ENCODE results near the gene CADM2.

Gene CADM2

DNA sequence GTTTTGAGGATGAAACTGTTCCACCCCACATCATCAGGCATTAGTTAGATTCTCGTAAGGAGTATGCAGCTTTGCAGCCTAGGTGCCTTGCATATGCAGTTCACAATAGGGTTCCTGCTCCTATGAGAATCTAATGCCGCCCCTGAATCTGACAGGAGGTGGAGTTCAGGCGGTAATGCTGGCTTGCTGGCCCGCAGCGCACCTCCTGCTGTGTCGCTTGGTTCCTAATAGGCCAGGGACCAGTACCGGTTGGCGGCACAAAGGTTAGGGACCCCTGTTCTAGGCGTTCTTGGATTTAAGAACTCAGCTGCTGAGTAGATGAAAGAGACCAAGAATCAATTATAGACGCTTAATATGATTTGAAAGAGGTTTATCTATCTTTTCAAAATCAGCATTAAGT is 595.4 kb downstream of the CADM2 start:
- no peak for TF ChIP-seq ZFX (IDR thresholded peaks at IDR 0.05)
- TF ChIP-seq, protein P1, sequence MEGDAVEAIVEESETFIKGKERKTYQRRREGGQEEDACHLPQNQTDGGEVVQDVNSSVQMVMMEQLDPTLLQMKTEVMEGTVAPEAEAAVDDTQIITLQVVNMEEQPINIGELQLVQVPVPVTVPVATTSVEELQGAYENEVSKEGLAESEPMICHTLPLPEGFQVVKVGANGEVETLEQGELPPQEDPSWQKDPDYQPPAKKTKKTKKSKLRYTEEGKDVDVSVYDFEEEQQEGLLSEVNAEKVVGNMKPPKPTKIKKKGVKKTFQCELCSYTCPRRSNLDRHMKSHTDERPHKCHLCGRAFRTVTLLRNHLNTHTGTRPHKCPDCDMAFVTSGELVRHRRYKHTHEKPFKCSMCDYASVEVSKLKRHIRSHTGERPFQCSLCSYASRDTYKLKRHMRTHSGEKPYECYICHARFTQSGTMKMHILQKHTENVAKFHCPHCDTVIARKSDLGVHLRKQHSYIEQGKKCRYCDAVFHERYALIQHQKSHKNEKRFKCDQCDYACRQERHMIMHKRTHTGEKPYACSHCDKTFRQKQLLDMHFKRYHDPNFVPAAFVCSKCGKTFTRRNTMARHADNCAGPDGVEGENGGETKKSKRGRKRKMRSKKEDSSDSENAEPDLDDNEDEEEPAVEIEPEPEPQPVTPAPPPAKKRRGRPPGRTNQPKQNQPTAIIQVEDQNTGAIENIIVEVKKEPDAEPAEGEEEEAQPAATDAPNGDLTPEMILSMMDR (conservative IDR thresholded peaks at IDR 0.05), result no peak
- H3K27ac ChIP-seq, result no peak overlapping the region

DNA sequence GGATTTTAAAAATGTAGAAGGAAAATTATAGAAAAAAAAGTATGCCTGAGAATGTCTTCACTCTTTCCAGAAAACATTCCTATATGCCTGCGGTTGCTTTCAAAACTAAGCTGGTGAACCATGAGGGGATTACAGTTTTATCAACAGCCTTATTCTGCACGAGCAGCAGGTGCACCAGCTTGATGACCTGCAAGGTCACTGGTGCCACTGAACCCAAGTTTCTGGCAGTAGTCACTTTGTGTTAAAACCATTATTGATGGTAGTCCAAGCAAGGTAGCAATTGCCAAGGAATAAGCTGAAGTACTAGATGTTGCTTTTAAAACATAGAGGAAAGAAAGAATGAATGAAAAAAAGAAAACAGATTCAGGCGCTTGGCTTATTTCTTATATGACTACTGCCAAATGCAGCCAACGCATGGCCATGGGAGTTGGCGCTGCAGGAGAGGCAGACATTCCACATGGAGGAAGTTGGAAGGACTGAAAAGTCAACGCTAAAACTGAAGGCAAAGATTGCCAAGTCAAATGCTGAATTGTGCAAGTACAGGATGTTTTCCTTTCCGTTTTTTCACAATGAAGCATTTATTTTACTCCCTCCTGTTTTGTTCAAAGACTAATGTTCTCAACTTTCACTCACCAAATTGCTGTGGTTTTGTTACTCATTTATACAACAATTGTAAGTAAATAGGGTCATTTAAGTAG is 601.4 kb downstream of the CADM2 start:
- TF ChIP-seq, protein P1 (conservative IDR thresholded peaks at IDR 0.05), result no peak
- TF ChIP-seq ZFX (IDR thresholded peaks at IDR 0.05), result no peak
- H3K27ac ChIP-seq, result no peak overlapping the region

DNA sequence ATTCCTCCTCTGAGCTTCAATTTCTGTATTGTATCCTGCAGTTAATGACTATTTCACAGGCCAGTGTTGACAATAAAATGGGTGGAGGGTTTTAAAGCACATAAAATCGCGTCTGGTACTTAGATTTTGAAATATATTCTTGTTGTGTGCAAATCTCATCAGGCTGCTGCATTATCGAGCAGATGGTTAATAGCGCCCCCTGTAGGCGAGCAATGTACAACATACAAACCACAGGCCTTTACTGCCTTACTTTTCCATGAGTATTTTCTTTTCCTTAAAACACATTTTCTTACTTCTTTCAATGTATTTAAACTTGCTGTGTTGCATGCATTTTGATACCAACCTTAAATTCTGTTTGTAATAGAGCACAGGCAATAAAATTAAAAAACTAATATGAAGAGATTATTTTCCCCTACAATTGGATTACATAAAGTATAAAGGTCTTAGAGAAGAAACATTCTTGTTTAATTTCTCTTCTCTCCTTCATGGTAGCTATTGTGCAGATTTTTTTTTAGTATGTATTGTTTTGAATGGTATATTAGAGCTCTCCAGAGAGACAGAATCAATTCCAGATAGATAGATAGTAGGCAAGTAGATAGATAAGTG is 608.4 kb downstream of the CADM2 start:
- H3K27ac ChIP-seq, result no peak overlapping the region
- TF ChIP-seq, protein P1 (conservative IDR thresholded peaks at IDR 0.05), result peak; percentile 87
- TF ChIP-seq ZFX (IDR thresholded peaks at IDR 0.05), result no peak

DNA sequence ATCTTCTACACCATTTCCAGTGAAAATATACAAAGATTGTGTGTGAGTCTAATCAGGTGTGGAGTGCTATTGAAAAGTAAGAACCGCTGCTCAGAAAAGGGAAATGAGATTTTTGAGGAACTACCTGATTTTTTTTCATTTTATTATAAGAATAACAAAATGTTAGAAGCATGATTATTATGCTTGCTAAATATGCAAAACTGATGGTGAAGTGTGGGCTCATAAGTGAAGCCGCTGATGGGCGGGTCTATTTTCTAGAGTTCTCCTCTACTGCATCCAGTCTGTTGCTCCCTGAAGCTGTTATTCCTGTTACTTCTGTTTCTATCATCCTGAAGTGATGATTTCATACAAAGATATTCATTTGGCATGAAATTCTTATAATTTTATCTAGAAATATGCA is 612.0 kb downstream of the CADM2 start:
- no peak overlapping the region for H3K27ac ChIP-seq
- TF ChIP-seq ZFX (IDR thresholded peaks at IDR 0.05), result no peak
- TF ChIP-seq, protein P1 (conservative IDR thresholded peaks at IDR 0.05), result no peak

DNA sequence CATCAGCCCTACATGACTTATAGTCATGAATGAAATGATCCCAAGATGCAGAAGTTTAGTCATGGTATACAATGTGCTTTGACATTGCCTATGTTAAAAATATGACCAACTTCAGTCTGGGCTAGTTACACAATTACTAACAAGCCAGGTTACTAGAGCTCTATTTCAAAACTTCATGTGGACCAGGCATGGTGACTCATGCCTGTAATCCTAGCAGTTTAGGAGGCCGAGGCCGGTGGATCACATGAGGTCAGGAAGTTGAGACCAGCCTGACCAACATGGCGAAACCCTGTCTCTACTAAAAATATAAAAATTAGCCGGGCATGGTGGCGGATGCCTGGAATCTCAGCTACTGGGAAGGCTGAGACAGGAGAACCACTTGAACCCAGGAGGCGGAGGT is 613.0 kb downstream of the CADM2 start:
- TF ChIP-seq, protein P1 (conservative IDR thresholded peaks at IDR 0.05), result no peak
- TF ChIP-seq ZFX (IDR thresholded peaks at IDR 0.05), result no peak
- no peak overlapping the region for H3K27ac ChIP-seq

DNA sequence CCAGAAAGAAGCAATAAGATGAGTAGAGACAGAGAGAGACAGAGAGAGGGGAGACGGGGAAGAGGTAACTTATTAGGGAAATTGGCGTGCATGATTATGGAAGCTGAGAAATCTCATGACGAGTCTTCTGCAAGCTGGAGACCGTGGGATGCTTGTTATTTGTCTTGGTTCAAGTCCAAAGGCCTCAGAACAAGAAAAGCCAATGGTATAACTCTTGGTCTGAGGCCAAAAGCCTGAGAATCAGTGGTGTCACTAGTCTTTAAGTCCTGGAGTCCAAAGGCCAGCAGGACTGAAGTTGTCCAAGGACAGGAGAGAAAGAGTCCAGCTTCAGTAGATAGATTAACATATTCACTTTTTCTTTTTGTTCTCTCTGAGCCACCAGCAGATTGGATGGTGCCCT is 613.6 kb downstream of the CADM2 start:
- TF ChIP-seq, protein P1 (conservative IDR thresholded peaks at IDR 0.05), result no peak
- TF ChIP-seq ZFX (IDR thresholded peaks at IDR 0.05), result no peak
- no peak overlapping the region for H3K27ac ChIP-seq

DNA sequence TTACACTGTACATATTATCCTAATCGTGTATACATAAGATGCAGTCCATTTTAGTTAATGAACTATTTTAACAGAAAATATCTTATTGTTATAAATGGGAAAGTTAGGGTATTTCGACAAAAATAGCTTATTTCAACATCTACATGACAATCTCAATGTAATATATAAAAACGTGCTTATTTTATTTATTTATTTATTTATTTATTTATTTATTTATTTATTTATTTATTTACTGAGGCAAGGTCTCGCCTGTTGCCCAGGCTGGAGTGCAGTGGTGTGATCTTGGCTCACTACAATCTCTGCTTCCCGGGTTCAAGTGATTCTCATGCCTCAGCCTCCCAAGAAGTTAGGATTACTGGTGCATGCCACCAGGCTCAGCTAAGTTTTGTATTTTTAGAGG is 614.2 kb downstream of the CADM2 start:
- no peak overlapping the region for H3K27ac ChIP-seq
- no peak for TF ChIP-seq ZFX (IDR thresholded peaks at IDR 0.05)
- TF ChIP-seq, protein P1 (conservative IDR thresholded peaks at IDR 0.05), result no peak
